Activated naive CD8-positive, alpha-beta T cell treated with anti-CD3 and anti-CD28 coated beads, Interleukin-2, amount 50 U/mL, for 24 hours (primary cell): Measurements from ENCODE around the gene CYGB.
"Not testable (repeated sequence)": the region's sequence is repeated elsewhere in the genome, so short reads cannot be mapped to it uniquely, and the experiment has no call there.

Experiments
- ATAC-seq: fragments of 150-1000 bp; cut with Tn5 transposase; one replicate; pipeline ENCODE4 v1.10.0; 2021
- DNase-seq: peaks from one replicate; pipeline ENCODE4 v3.0.0; 2021
- H3K27ac Mint-ChIP-seq: one replicate; pipeline ENCODE4 v1.8.0; 2021; ENCODE audit warnings: mild to moderate bottlenecking, mixed read lengths
- H3K27me3 Mint-ChIP-seq: one replicate; pipeline ENCODE4 v1.8.0; 2021; ENCODE audit warnings: mixed read lengths
- H3K36me3 Mint-ChIP-seq: one replicate; pipeline ENCODE4 v1.8.0; 2021; ENCODE audit warnings: low read depth, mixed read lengths
- H3K4me1 Mint-ChIP-seq: one replicate; pipeline ENCODE4 v1.8.0; 2021; ENCODE audit warnings: mixed read lengths
- H3K4me3 Mint-ChIP-seq: one replicate; pipeline ENCODE4 v1.8.0; 2021; ENCODE audit warnings: mild to moderate bottlenecking, moderate library complexity, mixed read lengths
- H3K9me3 Mint-ChIP-seq: one replicate; pipeline ENCODE4 v1.8.0; 2021; ENCODE audit warnings: mixed read lengths

Gene CYGB

DNA sequence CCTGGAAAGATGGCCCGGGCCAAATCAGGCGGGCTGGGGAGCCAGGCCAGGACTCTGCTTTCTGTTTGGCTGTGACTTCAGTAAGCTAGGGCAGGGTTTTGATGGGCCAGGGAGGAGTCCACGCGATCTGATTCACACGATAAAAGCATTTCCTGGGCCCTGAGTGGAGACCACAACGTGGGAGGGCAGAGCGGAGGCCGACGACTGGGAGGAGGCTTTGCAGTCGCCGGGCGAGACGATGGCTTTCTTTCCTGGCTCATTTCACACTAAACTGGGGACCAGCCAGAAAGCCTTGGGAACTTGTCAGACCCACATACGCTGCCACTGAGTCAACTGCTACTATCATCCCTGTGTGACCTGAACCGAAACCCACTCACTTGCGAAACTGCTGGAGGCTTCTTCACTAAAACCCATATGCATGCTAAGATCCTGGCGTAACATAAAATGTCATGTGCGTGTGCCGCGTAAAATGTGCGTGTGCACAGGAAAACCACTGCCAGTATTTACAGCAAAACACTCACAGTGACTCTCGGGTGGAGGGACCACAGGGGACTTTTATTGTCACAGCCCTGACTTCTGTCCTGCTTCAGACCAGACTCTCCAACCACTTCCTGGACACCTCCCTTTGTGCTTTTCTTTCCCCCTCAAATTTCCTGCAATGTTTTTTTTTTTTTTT, 22.1 kb downstream of the CYGB start:
- Mint-ChIP-seq H3K9me3 (no peaks in the 10 kb centered on the region), H3K27ac (peak overlapping the region; percentile 94), H3K36me3 (no peaks in the 10 kb centered on the region), H3K27me3 (no peaks in the 10 kb centered on the region), H3K4me1 (peaks cover 53% of the 10 kb centered on the region), H3K4me3 (peak overlapping the region; percentile 66)
- DNase-seq (peak; percentile 76), ATAC-seq (peak; percentile 93)

DNA sequence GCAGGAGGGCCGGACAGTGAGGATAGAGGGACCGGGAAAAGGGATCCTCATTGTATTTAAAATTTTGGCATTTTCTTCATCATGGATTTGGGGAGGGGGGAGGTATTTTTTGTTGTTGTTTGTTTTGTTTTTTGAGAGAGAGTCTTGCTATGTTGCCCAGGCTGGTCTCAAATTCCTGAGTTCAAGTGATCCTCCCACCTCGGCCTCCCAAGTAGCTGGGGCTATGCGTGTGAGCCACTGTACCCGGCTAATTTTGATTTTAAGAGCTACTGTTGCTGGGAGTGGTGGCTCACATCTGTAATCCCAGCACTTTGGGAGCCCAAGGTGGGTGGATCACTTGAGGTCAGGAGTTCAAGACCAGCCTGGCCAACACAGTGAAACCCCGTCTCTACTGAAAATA, 23.2 kb downstream of the CYGB start:
- H3K4me3 Mint-ChIP-seq, DNase-seq, H3K36me3 Mint-ChIP-seq, H3K9me3 Mint-ChIP-seq, ATAC-seq, H3K27me3 Mint-ChIP-seq: not testable (repeated sequence)
- Mint-ChIP-seq H3K4me1 (peaks cover 53% of the 10 kb centered on the region), H3K27ac (peak overlapping the region; percentile 94)

GRCh38 chr17:76513306-76513692, 24.2 kb downstream of the CYGB start:
- ATAC-seq: no peak
- Mint-ChIP-seq H3K27ac (peak overlapping the region; percentile 47), H3K9me3 (no peaks in the 10 kb centered on the region), H3K4me1 (peaks cover 49% of the 10 kb centered on the region), H3K27me3 (no peaks in the 10 kb centered on the region), H3K4me3 (no peak overlapping the region), H3K36me3 (no peaks in the 10 kb centered on the region)
- DNase-seq: no peak

DNA sequence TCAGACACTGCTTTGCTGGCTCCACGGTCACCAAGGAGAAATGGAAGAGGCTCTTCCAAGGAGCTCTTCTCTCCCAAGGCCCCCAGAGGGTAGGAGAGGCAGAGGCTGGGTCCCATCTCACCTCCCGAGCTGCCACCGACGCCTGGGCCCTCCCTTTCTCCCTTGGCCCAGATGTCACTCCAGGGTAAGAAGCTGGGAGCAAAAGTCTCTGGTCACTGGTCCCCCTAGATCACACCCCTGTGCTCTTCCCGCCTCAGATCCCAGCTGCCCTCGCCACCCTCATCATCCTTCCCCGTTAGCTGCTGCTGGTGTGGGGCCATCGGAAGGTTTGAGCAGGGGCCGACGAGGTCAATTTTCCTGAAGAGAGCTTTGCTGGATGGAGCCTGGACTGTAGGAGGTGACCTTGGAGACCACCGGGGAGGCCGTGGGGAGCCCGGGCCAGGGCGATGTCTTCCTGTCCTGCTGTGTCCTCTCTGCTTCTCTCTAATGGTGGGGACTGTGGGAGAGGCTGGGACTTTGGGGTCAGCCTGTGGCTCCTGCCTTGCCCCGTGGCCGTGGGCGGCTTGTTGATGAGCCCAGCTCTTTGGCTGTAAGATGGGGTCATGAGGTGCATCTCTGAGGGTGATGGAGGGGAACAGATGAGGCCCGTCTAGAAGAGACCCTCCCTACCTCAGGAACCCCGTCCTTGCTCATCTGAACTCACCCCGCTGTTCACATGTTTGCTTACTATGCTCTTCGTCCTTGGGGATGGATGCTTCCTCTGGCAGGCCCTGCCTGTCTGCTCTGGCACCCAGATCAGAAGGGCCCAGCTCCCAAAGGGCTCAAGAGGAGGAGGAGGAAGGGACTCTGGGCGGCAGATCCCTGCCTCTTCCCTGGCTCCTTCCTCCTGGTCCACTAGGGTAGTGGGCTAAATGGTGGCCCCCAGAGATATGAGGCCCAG, 24.9 kb downstream of the CYGB start:
- no peaks in the 10 kb centered on the region for H3K27me3 Mint-ChIP-seq
- H3K4me1 Mint-ChIP-seq: peaks cover 44% of the 10 kb centered on the region
- no peaks in the 10 kb centered on the region for H3K36me3 Mint-ChIP-seq
- H3K9me3 Mint-ChIP-seq: no peaks in the 10 kb centered on the region
- peak overlapping the region; percentile 47 for H3K27ac Mint-ChIP-seq
- ATAC-seq (no peak), DNase-seq (no peak)
- H3K4me3 Mint-ChIP-seq: no peak overlapping the region

DNA sequence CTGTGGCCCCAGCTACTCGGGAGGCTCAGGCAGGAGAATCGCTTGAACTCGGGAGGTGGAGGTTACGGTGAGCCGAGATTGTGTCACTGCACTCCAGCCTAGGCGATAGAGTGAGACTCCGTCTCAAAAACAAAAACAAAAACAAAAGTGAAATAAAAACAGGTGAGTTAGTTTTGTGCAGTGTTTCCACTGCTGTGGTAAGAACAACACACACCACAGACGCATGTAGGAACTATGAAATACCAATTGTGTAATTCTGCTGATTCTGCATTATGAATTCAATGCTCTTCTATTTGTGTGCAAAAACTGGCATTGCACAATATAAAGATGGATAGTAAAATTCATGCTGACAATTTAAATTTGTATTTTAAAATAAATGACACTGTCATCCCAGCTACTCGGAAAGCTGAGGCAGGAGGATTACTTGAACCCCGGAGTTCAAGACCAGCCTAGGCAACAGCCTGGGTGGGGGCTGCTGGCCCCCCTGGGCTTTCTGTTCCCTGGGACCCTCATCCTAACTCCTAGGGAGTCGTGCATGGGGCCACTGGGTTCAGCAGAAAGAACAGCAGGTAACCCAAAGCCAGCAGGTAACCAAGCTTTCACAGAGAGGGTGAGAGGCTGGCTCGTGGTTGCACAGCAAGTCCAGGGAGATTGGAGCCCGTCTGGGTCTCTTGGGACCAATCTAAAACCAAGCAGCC, 25.7 kb downstream of the CYGB start:
- no peak for ATAC-seq
- Mint-ChIP-seq H3K9me3 (no peaks in the 10 kb centered on the region), H3K27me3 (no peaks in the 10 kb centered on the region), H3K4me3 (no peak overlapping the region), H3K36me3 (no peaks in the 10 kb centered on the region), H3K4me1 (peaks cover 41% of the 10 kb centered on the region), H3K27ac (no peak overlapping the region)
- no peak for DNase-seq

- no peaks in the 10 kb centered on the region for H3K36me3 Mint-ChIP-seq
- H3K4me1 Mint-ChIP-seq: peaks cover 40% of the 10 kb centered on the region
- no peak overlapping the region for H3K4me3 Mint-ChIP-seq
- no peaks in the 10 kb centered on the region for H3K27me3 Mint-ChIP-seq
- no peak overlapping the region for H3K27ac Mint-ChIP-seq
- ATAC-seq (no peak), DNase-seq (no peak)
- no peaks in the 10 kb centered on the region for H3K9me3 Mint-ChIP-seq
Measured at GRCh38 chr17:76510831-76511244, 26.7 kb downstream of the CYGB start.

DNA sequence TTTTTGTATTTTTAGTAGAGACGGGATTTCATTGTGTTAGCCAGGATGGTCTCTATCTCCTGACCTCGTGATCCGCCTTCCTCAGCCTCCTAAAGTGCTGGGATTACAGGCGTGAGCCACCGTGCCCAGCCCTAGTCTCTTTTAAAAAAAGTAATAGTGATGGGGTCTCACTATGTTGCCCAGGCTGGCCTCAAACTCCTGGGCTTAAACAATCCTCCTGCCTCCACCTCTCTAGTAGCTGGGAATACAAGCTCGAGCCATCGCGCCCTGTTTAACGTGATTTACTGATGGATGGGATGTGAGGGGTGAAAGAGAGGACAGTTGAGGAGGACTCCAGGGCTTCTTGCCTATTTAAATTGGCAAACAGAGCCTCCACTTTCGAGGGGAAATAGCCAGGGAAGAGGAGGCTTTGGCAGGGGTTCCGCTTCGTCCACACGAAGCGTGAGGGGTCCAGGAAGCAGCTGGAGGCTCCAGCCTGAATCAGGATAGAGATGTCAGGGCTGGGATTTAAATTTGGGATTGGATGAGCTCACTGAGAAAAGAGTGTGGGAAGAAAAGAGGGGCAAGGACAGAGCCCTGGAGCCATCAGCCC, 28.9 kb downstream of the CYGB start:
- DNase-seq, H3K36me3 Mint-ChIP-seq, H3K27me3 Mint-ChIP-seq, ATAC-seq, H3K27ac Mint-ChIP-seq, H3K9me3 Mint-ChIP-seq, H3K4me3 Mint-ChIP-seq: not testable (repeated sequence)
- peaks cover 23% of the 10 kb centered on the region for H3K4me1 Mint-ChIP-seq

DNA sequence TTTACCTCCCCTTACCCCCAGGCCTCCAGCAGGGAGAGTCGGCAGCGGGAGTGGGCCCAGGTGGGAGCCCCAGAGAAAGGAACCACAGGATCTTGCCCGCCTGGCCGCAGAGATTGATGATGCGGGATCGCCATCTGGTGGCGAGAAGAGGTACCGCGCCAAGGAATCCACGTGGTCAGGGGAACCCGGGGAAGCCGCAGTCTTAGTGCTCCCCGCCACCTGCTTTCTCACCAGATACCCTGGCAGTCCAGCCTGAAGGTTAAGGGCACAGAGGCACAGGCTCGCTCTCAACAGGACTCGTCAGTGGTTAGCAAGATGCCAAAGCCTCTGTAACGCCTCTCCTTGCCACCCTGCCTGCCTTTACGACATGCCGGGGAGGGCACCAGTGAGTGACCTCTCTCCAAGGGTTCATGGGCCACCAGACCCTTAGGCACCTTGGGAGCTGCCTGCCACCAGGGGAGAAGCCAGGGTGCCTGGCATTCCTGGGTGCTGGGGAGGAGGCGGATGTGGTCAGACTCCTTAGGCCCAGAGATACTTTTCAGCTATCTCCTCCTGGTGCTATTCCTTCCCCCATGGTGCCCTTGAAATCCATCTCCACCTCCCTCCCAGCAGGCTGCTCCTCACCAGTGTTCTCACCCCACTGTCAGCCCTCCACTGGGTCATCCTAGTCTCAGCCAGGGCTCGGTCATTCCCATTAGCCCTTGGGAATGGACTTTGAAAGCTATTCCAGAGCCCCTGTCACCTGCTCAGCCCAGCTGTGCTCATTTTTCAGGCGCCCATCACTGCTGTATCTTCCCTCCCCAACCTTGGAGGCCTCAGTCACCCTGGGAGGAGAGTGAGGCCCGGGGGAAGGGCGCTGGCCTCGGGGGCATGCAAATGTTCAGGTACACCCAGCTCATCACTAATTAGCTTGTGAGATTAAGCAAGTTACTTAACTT, 30.8 kb downstream of the CYGB start:
- H3K4me3 Mint-ChIP-seq: no peak overlapping the region
- H3K36me3 Mint-ChIP-seq: no peaks in the 10 kb centered on the region
- ATAC-seq (peak; percentile 86), DNase-seq (peak; percentile 90)
- no peaks in the 10 kb centered on the region for H3K9me3 Mint-ChIP-seq
- peaks cover 16% of the 10 kb centered on the region for H3K4me1 Mint-ChIP-seq
- H3K27ac Mint-ChIP-seq: peak overlapping the region; percentile 62
- H3K27me3 Mint-ChIP-seq: no peaks in the 10 kb centered on the region

DNA sequence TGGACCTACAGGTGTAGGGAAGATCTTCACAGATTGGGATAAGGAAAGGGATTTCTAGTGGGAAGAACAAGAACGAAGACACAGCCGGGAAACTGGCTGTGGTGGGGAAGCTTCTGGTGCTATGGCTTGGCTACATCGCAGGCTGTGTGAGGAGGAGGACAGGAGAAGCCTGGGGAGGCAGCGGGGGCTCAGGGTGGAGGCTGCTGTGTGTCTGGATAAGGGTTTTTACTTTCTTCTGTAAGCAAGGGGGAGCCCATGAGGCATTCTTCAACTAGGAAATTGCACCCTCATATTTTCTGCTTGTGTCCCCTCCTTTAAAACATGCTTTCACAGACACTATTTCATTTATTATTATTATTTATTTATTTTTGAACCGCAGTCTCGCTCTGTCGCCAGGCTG, 33.4 kb downstream of the CYGB start:
- DNase-seq (no peak), ATAC-seq (no peak)
- H3K36me3 Mint-ChIP-seq: no peaks in the 10 kb centered on the region
- peaks cover 32% of the 10 kb centered on the region for H3K4me1 Mint-ChIP-seq
- H3K9me3 Mint-ChIP-seq: no peaks in the 10 kb centered on the region
- no peaks in the 10 kb centered on the region for H3K27me3 Mint-ChIP-seq
- H3K4me3 Mint-ChIP-seq: no peak overlapping the region
- no peak overlapping the region for H3K27ac Mint-ChIP-seq

DNA sequence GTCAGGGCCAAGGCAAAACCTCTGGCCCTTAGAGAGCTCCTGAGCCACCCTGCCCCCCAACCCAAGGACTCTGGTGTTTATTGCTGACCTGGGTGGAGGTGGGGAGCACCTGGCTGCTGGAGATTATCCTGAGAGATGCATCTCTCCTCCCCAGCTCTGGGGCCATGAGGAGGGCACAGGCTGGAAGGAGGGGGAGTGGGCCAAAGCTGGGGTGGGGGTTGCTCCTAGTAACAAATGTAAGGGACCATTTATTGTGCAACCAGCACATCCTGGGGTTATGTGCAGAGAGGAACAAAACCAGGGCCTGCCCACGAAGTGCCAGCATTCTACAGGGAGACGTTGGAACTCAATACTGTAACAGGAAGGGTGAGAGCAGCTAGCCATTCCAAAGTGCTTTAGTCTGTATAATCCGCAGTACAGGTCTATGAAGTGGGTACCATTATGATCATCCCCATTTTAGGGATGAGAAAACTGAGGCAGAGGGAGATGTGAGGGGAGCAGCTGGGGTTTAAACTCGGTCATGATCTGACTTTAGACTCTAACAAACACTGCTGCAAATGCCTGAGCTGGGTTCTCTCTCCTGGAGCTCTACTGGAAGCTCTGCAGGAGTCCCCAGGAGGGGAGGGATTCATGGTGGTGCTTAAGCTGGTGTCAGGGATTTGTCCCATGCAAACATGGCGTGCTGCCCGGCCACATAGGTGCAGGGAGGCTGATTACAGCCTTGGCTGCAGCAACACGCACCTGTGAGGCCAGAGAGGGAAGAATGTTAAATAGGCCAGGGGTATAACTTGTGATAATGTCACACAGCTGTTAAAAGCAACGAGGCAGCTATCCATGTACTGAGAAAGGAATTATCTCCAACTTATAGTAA, 34.9 kb downstream of the CYGB start:
- ATAC-seq: no peak
- Mint-ChIP-seq H3K4me1 (peaks cover 45% of the 10 kb centered on the region), H3K27me3 (no peaks in the 10 kb centered on the region), H3K4me3 (no peak overlapping the region), H3K27ac (no peak overlapping the region), H3K36me3 (peaks cover 2% of the 10 kb centered on the region), H3K9me3 (no peaks in the 10 kb centered on the region)
- DNase-seq: no peak

DNA sequence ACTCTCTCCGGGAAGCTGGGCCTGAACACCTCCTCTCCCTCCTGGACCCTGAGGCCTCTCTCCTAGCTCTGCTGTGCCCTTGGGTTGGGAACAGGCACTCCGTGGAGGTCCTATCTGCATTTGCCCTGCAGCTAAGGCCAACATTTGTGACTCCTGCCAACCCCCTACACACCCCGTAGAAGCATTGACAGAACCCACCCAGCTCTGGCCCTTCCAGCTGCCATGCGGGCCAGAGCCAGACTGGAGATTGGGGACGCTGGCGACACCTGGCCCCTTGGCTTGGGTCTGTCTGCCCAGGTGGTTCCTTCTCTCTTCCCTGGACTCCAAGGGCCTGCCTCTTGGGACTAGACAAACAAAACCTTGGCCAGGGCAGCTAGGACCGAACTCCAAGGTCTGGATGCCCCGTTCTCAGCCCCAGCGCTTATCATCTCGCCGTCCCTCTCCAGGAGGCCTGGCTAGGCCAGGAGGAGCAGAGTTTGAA, 35.6 kb downstream of the CYGB start:
- peak overlapping the region; percentile 88 for H3K4me3 Mint-ChIP-seq
- peaks cover 51% of the 10 kb centered on the region for H3K4me1 Mint-ChIP-seq
- peaks cover 2% of the 10 kb centered on the region for H3K36me3 Mint-ChIP-seq
- ATAC-seq: no peak
- no peak for DNase-seq
- peak overlapping the region; percentile 79 for H3K27ac Mint-ChIP-seq
- no peaks in the 10 kb centered on the region for H3K27me3 Mint-ChIP-seq
- no peaks in the 10 kb centered on the region for H3K9me3 Mint-ChIP-seq

- peak; percentile 98 for DNase-seq
- Mint-ChIP-seq H3K4me3 (peak within 1 kb of the TSS; percentile 88), H3K27ac (peak within 1 kb of the TSS; percentile 79), H3K27me3 (no peaks in the 10 kb centered on the region), H3K36me3 (peaks cover 2% of the 10 kb centered on the region), H3K4me1 (peaks cover 49% of the 10 kb centered on the region), H3K9me3 (no peaks in the 10 kb centered on the region)
- peak; percentile 83 for ATAC-seq
Measured at GRCh38 chr17:76501018-76501826, 36.3 kb downstream of the CYGB start, which contains the start of gene RHBDF2. Gene RHBDF2, minus strand, starts transcription at chr17:76501423. Its CDS starts 19,899 bp downstream, at chr17:76481524.
